Natural killer cell (primary cell): ENCODE data around the gene LRIT2. TPM values are rescaled to one million over a fixed set of nuclear protein-coding genes. Genes with fewer than 3 reads are reported as not detected.

Source experiments
- ATAC-seq, 3 donors: fragments of 150-1000 bp in 2 of 3; fragments of 200-7000 bp in 1 of 3; cut with Tn5 transposase; 1 replicate in 1 of 3; 2 replicates in 2 of 3; pipeline ENCODE4 v1.10.0; 2021; ENCODE audit warnings: mild to moderate bottlenecking in 2 of 3, moderate library complexity in 2 of 3
- DNase-seq, 2 donors: peaks; one replicate each; pipeline versions ENCODE4 v3.0.0 to v3.0.0-alpha.2; 2013 to 2021; ENCODE audit warnings: mixed read lengths in 1 of 2
- H3K27ac ChIP-seq: one replicate; pipeline ENCODE4 v1.5.1; 2013; ENCODE audit warnings: mild to moderate bottlenecking, low read length
- H3K27me3 ChIP-seq: one replicate; pipeline ENCODE4 v1.6.1; 2013; ENCODE audit warnings: low read length; ENCODE audit not compliant: control insufficient read depth, insufficient read depth
- H3K36me3 ChIP-seq: one replicate; pipeline ENCODE4 v1.6.1; 2013; ENCODE audit warnings: low read length; ENCODE audit not compliant: control insufficient read depth, insufficient read depth
- H3K4me1 ChIP-seq: one replicate; pipeline ENCODE4 v1.6.1; 2013; ENCODE audit warnings: low read length; ENCODE audit not compliant: control insufficient read depth, insufficient read depth
- H3K4me3 ChIP-seq: one replicate; pipeline ENCODE4 v1.5.1; 2013; ENCODE audit warnings: low read length
- H3K9me3 ChIP-seq: one replicate; pipeline ENCODE4 v1.6.1; 2013; ENCODE audit warnings: low read length; ENCODE audit not compliant: control insufficient read depth, insufficient read depth
- H3K27ac Mint-ChIP-seq, 2 donors: one replicate each; pipeline ENCODE4 v1.8.0; 2022; ENCODE audit warnings: mild to moderate bottlenecking in 2 of 2, mixed read lengths in 2 of 2, moderate library complexity in 1 of 2
- H3K27me3 Mint-ChIP-seq, 2 donors: one replicate each; pipeline ENCODE4 v1.8.0; 2022; ENCODE audit warnings: low read depth in 2 of 2, mixed read lengths in 2 of 2
- H3K36me3 Mint-ChIP-seq: one replicate; pipeline ENCODE4 v1.8.0; 2022; ENCODE audit warnings: mixed read lengths
- H3K4me1 Mint-ChIP-seq, 2 donors: one replicate each; pipeline ENCODE4 v1.8.0; 2022; ENCODE audit warnings: mixed read lengths in 2 of 2
- H3K4me3 Mint-ChIP-seq: one replicate; pipeline ENCODE4 v1.8.0; 2022; ENCODE audit warnings: mild to moderate bottlenecking, moderate library complexity, mixed read lengths
- H3K9me3 Mint-ChIP-seq, 2 donors: one replicate each; pipeline ENCODE4 v1.8.0; 2022; ENCODE audit warnings: mixed read lengths in 2 of 2
- WGBS: methylation state at CpG from one replicate; pipeline ENCODE4 v1.1.7; 2013; ENCODE audit warnings: missing lambda C conversion rate; ENCODE audit not compliant: insufficient coverage; 5-methylcytosine and 5-hydroxymethylcytosine counted together
- intact Hi-C: fragments of 100-400 bp; cut with micrococcal nuclease; formaldehyde crosslinking; loops from one replicate; pipeline ENCODE4 v1.14.2; 2022
- total RNA-seq, 4 donors: library from RNA; stranded (reverse); fragments of 120-200 nt in 1 of 4; gene quantifications; one replicate each; pipeline versions ENCODE4 v1.2.3 to v1.2.4, GENCODE V29; 2013 to 2022
- TF ChIP-seq, protein P1 (sequence below): fragments of 200-600 bp; IDR thresholded peaks from one replicate; pipeline ENCODE4 v1.8.0; 2022; ENCODE audit warnings: antibody characterized with exemption

Gene LRIT2
- total RNA-seq, 3 donors from 2014 or later (not counting 1 experiment from before 2014, with no cell fraction given), result not detected

DNA sequence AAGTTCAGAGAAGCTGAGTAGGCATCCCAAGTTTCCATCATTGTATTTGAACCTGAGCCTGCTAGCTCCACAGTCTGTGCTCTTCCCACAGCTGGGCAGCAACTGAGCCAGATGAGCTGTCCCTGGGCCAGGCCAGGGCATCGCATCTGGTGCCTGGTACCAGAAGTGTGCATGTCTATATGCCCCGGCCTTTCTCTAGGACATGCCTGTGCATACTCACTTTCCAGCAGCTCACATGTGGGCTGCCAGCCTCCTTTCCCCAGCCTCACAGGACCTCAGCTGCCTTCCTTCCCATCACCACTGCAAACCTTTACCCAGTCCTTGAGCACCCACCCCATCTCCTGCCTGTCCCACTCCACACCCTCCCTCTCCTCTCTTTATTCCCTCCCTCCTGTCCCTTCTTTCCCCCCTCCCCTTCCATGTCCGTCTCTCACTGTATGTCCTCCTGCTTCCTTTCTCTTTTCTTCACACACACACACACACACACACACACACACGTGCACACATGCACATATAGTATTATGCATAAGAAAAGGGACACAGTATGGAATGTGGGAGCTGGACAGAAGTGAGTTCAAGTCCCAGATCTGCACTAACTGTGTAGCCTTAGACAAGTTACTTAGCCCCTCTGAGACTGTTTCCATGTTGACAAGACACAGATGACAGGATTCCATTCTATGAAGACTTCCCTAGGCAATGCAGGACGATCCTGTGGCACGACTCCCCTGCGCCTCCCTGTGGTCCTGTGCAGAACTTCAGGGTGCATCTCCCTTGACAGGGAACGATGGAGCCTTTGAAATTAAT lies 20.1 kb downstream of the LRIT2 start:
- no peak overlapping the region for H3K27ac Mint-ChIP-seq
- no peaks in the 10 kb centered on the region for H3K36me3 ChIP-seq
- WGBS, result 31% methylated on average over 7 of the region's 8 CpGs

DNA sequence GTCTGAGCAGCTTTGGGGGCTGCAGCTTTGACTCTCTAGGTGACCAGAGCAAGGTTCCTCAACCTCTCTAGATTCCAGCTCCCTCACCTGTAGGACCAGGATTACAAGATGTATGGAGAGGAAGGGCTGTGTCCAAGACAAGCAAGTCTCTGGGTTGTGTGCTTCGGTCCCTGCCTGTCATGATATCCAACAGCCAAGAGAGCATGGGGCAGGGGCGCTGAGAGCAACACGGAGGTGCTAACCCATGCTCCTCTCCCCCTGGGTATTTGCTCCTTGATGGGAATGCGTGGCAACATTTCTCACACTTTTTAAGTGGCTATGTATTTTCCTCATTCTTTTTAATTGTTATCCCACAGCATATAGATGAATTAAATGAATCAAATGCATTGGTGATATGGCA lies 20.7 kb downstream of the LRIT2 start:
- ATAC-seq, result no peak
- no peak for DNase-seq
- H3K4me3 ChIP-seq, result no peak overlapping the region
- WGBS, result 91% methylated on average over 4 of the region's 4 CpGs
- no peak overlapping the region for H3K27ac Mint-ChIP-seq
- intact Hi-C loops, result loop anchor here (1.0 to 2.0 kb wide), 2 partner anchors 48 to 56 kb away; no protein-coding TSS in a partner anchor
- H3K27me3 Mint-ChIP-seq, result no peaks in the 10 kb centered on the region
- no peaks in the 10 kb centered on the region for H3K36me3 Mint-ChIP-seq
- H3K4me1 ChIP-seq, result no peaks in the 10 kb centered on the region
- H3K27me3 ChIP-seq, result no peaks in the 10 kb centered on the region
- peaks cover 0 to 12% of the 10 kb centered on the region in 2 donors for H3K4me1 Mint-ChIP-seq
- H3K9me3 Mint-ChIP-seq, result no peaks in the 10 kb centered on the region
- H3K4me3 Mint-ChIP-seq, result no peak overlapping the region
- H3K27ac ChIP-seq, result no peak overlapping the region
- TF ChIP-seq, protein P1, sequence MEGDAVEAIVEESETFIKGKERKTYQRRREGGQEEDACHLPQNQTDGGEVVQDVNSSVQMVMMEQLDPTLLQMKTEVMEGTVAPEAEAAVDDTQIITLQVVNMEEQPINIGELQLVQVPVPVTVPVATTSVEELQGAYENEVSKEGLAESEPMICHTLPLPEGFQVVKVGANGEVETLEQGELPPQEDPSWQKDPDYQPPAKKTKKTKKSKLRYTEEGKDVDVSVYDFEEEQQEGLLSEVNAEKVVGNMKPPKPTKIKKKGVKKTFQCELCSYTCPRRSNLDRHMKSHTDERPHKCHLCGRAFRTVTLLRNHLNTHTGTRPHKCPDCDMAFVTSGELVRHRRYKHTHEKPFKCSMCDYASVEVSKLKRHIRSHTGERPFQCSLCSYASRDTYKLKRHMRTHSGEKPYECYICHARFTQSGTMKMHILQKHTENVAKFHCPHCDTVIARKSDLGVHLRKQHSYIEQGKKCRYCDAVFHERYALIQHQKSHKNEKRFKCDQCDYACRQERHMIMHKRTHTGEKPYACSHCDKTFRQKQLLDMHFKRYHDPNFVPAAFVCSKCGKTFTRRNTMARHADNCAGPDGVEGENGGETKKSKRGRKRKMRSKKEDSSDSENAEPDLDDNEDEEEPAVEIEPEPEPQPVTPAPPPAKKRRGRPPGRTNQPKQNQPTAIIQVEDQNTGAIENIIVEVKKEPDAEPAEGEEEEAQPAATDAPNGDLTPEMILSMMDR, result no peak
- H3K36me3 ChIP-seq, result no peaks in the 10 kb centered on the region
- no peaks in the 10 kb centered on the region for H3K9me3 ChIP-seq

More for the DNA sequence above, 20.1 kb downstream of the LRIT2 start:
- ATAC-seq (peak; percentile 81 to 99 (median 96)), DNase-seq (peak; percentile 67 to 83)
- H3K36me3 Mint-ChIP-seq, result no peaks in the 10 kb centered on the region
- H3K4me3 Mint-ChIP-seq, result no peak overlapping the region
- TF ChIP-seq, protein P1, result peak; percentile 90
- Histone ChIP-seq H3K27ac (no peak overlapping the region), H3K27me3 (no peaks in the 10 kb centered on the region), H3K9me3 (no peaks in the 10 kb centered on the region), H3K4me1 (no peaks in the 10 kb centered on the region), H3K4me3 (no peak overlapping the region)
- intact Hi-C loops, result loop anchor here (1.0 to 2.0 kb wide), 2 partner anchors 48 to 57 kb away; no protein-coding TSS in a partner anchor
- H3K4me1 Mint-ChIP-seq, result peaks cover 0 to 12% of the 10 kb centered on the region in 2 donors
- no peaks in the 10 kb centered on the region for H3K27me3 Mint-ChIP-seq
- no peaks in the 10 kb centered on the region for H3K9me3 Mint-ChIP-seq

DNA sequence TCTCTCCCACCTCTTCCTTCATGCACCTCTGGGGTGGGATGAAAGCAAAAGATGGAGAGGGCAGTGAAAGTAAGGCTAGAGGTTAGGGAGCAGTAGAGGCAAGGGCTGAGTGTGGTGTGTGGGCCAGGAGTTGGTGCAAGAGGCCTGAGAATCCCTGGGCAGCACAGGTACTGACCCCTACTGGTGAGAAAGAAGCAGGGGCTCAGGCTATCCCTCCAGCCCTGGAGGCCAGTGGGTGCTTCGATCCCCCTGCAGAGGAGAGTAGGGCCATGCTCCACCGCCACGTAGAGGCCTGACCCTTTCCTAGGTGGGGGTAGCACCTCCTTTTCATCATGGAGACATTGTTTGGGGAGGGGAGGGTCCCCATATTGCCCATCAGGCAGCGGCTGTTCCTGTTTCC lies 21.2 kb downstream of the LRIT2 start:
- H3K27me3 ChIP-seq, result no peaks in the 10 kb centered on the region
- peak in 1 of 2 donors; percentile 24 for DNase-seq
- Mint-ChIP-seq H3K9me3 (no peaks in the 10 kb centered on the region), H3K27me3 (no peaks in the 10 kb centered on the region), H3K27ac (no peak overlapping the region), H3K4me1 (peaks cover 0 to 12% of the 10 kb centered on the region in 2 donors), H3K4me3 (no peak overlapping the region), H3K36me3 (no peaks in the 10 kb centered on the region)
- TF ChIP-seq, protein P1, result peak; percentile 28
- 84% methylated on average over 3 of the region's 4 CpGs for WGBS
- no peaks in the 10 kb centered on the region for H3K36me3 ChIP-seq
- no peak overlapping the region for H3K27ac ChIP-seq
- ATAC-seq, result peak in 2 of 3 donors; percentile 34 to 42
- no peaks in the 10 kb centered on the region for H3K9me3 ChIP-seq
- intact Hi-C loops, result loop anchor here (2.0 kb wide), 1 partner anchor 47 kb away; no protein-coding TSS in a partner anchor
- no peak overlapping the region for H3K4me3 ChIP-seq
- H3K4me1 ChIP-seq, result no peaks in the 10 kb centered on the region
